Measurements from ENCODE around the gene ERVH48-1. TPM values are rescaled to one million over a fixed set of nuclear protein-coding genes. Genes with fewer than 3 reads are reported as not detected.
"Not testable (repeated sequence)": the region's sequence is repeated elsewhere in the genome, so short reads cannot be mapped to it uniquely, and the experiment has no call there.

Gene ERVH48-1
- total and polyA plus RNA-seq, 7 donors: 0.03 to 0.04 TPM; not detected in 5

GRCh38 chr21:42918291-42918690 lies 7.1 kb downstream of the ERVH48-1 start:
- TF ChIP-seq CTCF (IDR thresholded peaks at IDR 0.05): no peak
- Histone ChIP-seq H3K27me3 (ENCODE audit: insufficient read depth in 3 of 3, low read length in 2 of 3) (no peaks in the 10 kb centered on the region), H3K4me3 (no peak overlapping the region), H3K27ac (no peak overlapping the region), H3K36me3 (ENCODE audit: insufficient read depth in 1 of 2, low read depth in 1 of 2) (no peaks in the 10 kb centered on the region), H3K4me1 (no peaks in the 10 kb centered on the region), H3K9me3 (no peaks in the 10 kb centered on the region)
- intact Hi-C loops (cut with DNase I): loop anchor here in 1 of 2 donors (10.0 kb wide), 1 partner anchor 53 kb away; no protein-coding TSS in a partner anchor
- WGBS, 3 donors: 91 to 96% (median 94%) methylated on average over 6 of the region's 6 CpGs
- no peak for DNase-seq
- ATAC-seq: no peak

- H3K4me3 ChIP-seq: no peak overlapping the region
- ATAC-seq (peak in 3 of 4 donors; percentile 10 to 39 (median 27)), DNase-seq (no peak)
- TF ChIP-seq CTCF (IDR thresholded peaks at IDR 0.05): no peak
- H3K4me1 ChIP-seq: no peaks in the 10 kb centered on the region
- no peaks in the 10 kb centered on the region for H3K27me3 ChIP-seq (ENCODE audit: insufficient read depth in 3 of 3, low read length in 2 of 3)
- no peaks in the 10 kb centered on the region for H3K9me3 ChIP-seq
- intact Hi-C loops (cut with DNase I): loop anchor here in 1 of 2 donors (10.0 kb wide), 1 partner anchor 49 kb away; no protein-coding TSS in a partner anchor
- H3K36me3 ChIP-seq (ENCODE audit: insufficient read depth in 1 of 2, low read depth in 1 of 2): peaks cover 0 to 44% of the 10 kb centered on the region in 2 donors
- 63 to 81% (median 77%) methylated on average over 7 of the region's 7 CpGs for WGBS, 3 donors
- no peak overlapping the region for H3K27ac ChIP-seq
These were observed 12.0 kb downstream of the ERVH48-1 start for GRCh38 chr21:42913476-42913875.

- ATAC-seq; H3K4me1 ChIP-seq; H3K27me3 ChIP-seq (ENCODE audit: insufficient read depth in 3 of 3, low read length in 2 of 3); H3K27ac ChIP-seq; DNase-seq; H3K4me3 ChIP-seq; H3K9me3 ChIP-seq: not testable (repeated sequence)
- H3K36me3 ChIP-seq (ENCODE audit: insufficient read depth in 1 of 2, low read depth in 1 of 2): peaks cover 0 to 60% of the 10 kb centered on the region in 2 donors
- 90 to 95% (median 92%) methylated on average over 6 of the region's 6 CpGs for WGBS, 3 donors
- intact Hi-C loops (cut with DNase I): loop anchor here in 1 of 2 donors (10.0 kb wide), 1 partner anchor 47 kb away; no protein-coding TSS in a partner anchor
These were observed 13.5 kb downstream of the ERVH48-1 start for GRCh38 chr21:42911920-42912319.

GRCh38 chr21:42908484-42908883 lies 16.9 kb downstream of the ERVH48-1 start:
- intact Hi-C loops (cut with DNase I); H3K27ac ChIP-seq; H3K4me3 ChIP-seq; H3K4me1 ChIP-seq; H3K27me3 ChIP-seq (ENCODE audit: insufficient read depth in 3 of 3, low read length in 2 of 3); ATAC-seq; DNase-seq; H3K9me3 ChIP-seq: not testable (repeated sequence)
- peaks cover 2 to 93% of the 10 kb centered on the region in 2 donors for H3K36me3 ChIP-seq (ENCODE audit: insufficient read depth in 1 of 2, low read depth in 1 of 2)
- WGBS, 3 donors: 84 to 91% (median 87%) methylated on average over 9 of the region's 9 CpGs

- H3K4me1 ChIP-seq: no peaks in the 10 kb centered on the region
- H3K27me3 ChIP-seq (ENCODE audit: insufficient read depth in 3 of 3, low read length in 2 of 3): no peaks in the 10 kb centered on the region
- DNase-seq: no peak
- no peaks in the 10 kb centered on the region for H3K9me3 ChIP-seq
- WGBS, 3 donors: 95 to 97% (median 97%) methylated on average over 16 of the region's 16 CpGs
- no peak overlapping the region for H3K27ac ChIP-seq
- H3K36me3 ChIP-seq (ENCODE audit: insufficient read depth in 1 of 2, low read depth in 1 of 2): peaks cover 6 to 99% of the 10 kb centered on the region in 2 donors
- H3K4me3 ChIP-seq: no peak overlapping the region
- intact Hi-C loops (cut with DNase I): no loop called here
- ATAC-seq: peak in 1 of 4 donors; percentile 12
- no peak for TF ChIP-seq CTCF (IDR thresholded peaks at IDR 0.05)
These were observed 19.2 kb downstream of the ERVH48-1 start for GRCh38 chr21:42906233-42906632.

- intact Hi-C loops (cut with DNase I): no loop called here
- Histone ChIP-seq H3K27ac (no peak overlapping the region), H3K36me3 (ENCODE audit: insufficient read depth in 1 of 2, low read depth in 1 of 2) (peaks cover 9 to 99% of the 10 kb centered on the region in 2 donors), H3K27me3 (ENCODE audit: insufficient read depth in 3 of 3, low read length in 2 of 3) (no peaks in the 10 kb centered on the region), H3K9me3 (no peaks in the 10 kb centered on the region), H3K4me1 (no peaks in the 10 kb centered on the region), H3K4me3 (no peak overlapping the region)
- ATAC-seq (no peak), DNase-seq (no peak)
- WGBS, 3 donors: 95 to 96% (median 96%) methylated on average over 8 of the region's 8 CpGs
- no peak for TF ChIP-seq CTCF (IDR thresholded peaks at IDR 0.05)
These were observed 20.2 kb downstream of the ERVH48-1 start for GRCh38 chr21:42905195-42905594.

Measured in psoas muscle (tissue), 8 donors.